Measurements from ENCODE around the gene IMPA2.
"Not testable (repeated sequence)": the region's sequence is repeated elsewhere in the genome, so short reads cannot be mapped to it uniquely, and the experiment has no call there.

The IMPA2 gene

DNA sequence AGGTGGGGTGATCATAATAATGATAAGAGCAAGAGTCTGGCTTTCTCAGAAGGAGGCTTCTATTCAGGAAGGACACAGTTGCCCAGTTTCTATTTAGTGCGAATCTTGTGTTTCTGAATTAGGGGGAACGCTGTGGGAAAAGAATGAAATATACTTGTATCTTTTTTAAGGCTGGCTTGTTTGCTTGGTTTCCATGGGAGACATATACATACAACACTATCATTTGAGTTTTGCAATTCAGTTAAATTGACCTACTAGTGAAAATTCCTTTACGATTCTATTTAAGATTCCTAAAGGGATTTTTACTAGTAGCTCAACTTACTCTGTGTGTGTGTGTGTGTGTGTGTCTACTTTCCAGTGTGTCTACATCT is 87.6 kb downstream of the IMPA2 start:
- Histone ChIP-seq H3K4me3 (ENCODE audit: low read length) (no peak overlapping the region), H3K36me3 (ENCODE audit: control insufficient read depth, insufficient read depth, low read length) (no peaks in the 10 kb centered on the region), H3K4me1 (ENCODE audit: control insufficient read depth, insufficient read depth, low read length) (no peaks in the 10 kb centered on the region), H3K27me3 (ENCODE audit: control insufficient read depth, insufficient read depth, low read length) (no peaks in the 10 kb centered on the region), H3K27ac (ENCODE audit: low read depth, low read length) (no peak overlapping the region), H3K9ac (ENCODE audit: low read length) (no peak overlapping the region)

DNA sequence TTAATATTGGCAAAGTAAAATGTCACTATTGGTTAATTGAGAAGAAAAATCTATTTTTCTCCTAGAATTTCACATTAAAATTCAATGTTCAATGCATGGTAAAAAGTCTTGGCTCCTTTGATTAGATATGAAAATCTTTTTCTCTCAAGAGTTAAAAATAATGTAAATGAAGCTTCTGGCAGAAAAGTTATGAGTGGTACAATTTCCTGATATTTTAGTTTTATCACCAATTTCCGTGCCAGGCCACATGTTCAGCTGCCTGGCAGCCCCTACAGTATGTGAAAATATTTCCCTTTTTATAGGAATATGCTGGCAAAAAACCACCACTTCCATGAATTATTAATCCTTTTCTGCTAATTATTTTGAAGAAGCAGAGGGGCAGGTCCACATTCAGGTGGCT is 89.8 kb downstream of the IMPA2 start:
- not testable (repeated sequence) for H3K4me1 ChIP-seq (ENCODE audit: control insufficient read depth, insufficient read depth, low read length)

DNA sequence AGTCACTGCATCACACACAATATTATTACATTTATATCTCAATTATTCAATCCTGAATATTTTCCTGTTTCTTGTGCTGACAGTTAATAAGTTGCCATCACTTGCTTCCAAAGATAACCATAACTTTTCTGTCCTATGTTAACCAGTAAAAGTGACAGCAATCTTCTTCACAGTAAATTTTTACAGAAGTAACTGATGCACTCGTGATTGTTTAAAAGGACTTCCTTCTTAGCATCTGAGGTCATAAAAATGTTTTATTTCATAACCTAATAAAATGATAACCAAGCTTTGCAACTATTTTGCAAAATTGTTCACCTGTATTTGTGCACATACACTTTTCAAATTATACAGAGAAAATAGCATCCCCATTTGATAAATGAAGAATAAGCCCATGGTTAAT is 91.7 kb downstream of the IMPA2 start:
- H3K27ac ChIP-seq (ENCODE audit: low read depth, low read length): no peak overlapping the region
- H3K4me3 ChIP-seq (ENCODE audit: low read length): no peak overlapping the region
- no peaks in the 10 kb centered on the region for H3K4me1 ChIP-seq (ENCODE audit: control insufficient read depth, insufficient read depth, low read length)
- H3K36me3 ChIP-seq (ENCODE audit: control insufficient read depth, insufficient read depth, low read length): no peaks in the 10 kb centered on the region
- H3K27me3 ChIP-seq (ENCODE audit: control insufficient read depth, insufficient read depth, low read length): no peaks in the 10 kb centered on the region
- H3K9ac ChIP-seq (ENCODE audit: low read length): no peak overlapping the region

More for the DNA sequence above, 89.8 kb downstream of the IMPA2 start:
- not testable (repeated sequence) for H3K27ac ChIP-seq (ENCODE audit: low read depth, low read length); H3K27me3 ChIP-seq (ENCODE audit: control insufficient read depth, insufficient read depth, low read length); H3K36me3 ChIP-seq (ENCODE audit: control insufficient read depth, insufficient read depth, low read length); H3K4me3 ChIP-seq (ENCODE audit: low read length); H3K9ac ChIP-seq (ENCODE audit: low read length)

DNA sequence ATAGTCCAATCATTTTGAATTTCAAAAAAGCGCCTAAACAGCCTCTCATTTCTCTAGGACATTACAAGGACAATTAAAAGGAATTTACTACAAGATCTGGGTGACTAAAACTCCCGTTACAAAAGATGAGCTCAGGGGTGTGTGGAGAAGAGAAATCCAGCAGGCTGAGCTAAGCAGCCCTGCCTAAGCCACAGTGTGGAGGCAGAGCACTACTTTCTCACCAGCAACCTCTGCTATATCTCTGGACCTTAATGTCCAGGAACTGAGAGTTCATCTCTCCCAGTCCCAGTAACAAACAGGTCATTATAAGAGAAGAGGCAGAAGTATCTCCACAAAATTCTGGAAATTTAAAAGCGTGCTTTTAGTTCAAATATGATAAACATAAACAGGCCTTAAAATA is 93.4 kb downstream of the IMPA2 start:
- Histone ChIP-seq H3K9ac (ENCODE audit: low read length) (no peak overlapping the region), H3K27me3 (ENCODE audit: control insufficient read depth, insufficient read depth, low read length) (no peaks in the 10 kb centered on the region)

DNA sequence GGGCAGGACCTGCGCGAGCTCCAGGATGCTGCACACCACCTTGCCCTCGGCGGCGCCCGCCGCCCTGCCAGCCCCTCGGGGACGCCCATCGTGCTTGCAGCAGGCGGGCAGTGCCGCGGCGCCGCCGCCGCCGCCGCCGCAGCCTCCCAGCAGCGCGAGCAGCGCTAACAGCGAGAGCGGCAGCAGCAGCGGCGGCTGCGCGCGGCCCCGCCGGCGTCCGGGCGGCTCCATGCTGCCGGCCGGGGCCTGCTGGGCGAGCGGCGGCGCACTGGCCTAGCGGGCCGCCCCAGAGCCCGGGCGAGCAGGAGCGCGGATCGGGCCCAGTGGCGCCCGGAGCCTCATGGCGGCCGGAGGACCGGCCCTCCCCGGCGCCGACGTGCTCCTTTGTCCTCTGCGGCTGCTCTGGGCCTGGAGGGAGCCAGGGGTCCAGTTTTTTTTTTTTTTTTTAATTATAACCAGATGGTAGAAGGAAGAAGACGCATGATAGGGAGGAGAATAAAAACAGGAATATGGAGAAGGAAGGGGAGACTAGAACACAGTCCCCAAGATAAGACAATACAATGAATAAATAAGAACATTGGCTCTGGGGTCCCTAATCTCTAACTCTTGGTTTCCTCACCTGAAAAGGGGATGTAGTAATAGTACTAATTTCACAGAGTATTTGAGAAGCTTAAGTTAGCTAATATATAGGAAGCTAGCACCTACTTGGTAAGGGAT is 95.3 kb downstream of the IMPA2 start:
- Histone ChIP-seq H3K4me1 (ENCODE audit: control insufficient read depth, insufficient read depth, low read length) (no peaks in the 10 kb centered on the region), H3K27ac (ENCODE audit: low read depth, low read length) (no peak overlapping the region), H3K9ac (ENCODE audit: low read length) (no peak overlapping the region), H3K4me3 (ENCODE audit: low read length) (no peak overlapping the region), H3K27me3 (ENCODE audit: control insufficient read depth, insufficient read depth, low read length) (no peaks in the 10 kb centered on the region), H3K36me3 (ENCODE audit: control insufficient read depth, insufficient read depth, low read length) (no peaks in the 10 kb centered on the region)

More for the DNA sequence above, 93.4 kb downstream of the IMPA2 start:
- H3K36me3 ChIP-seq (ENCODE audit: control insufficient read depth, insufficient read depth, low read length): no peaks in the 10 kb centered on the region
- no peak overlapping the region for H3K27ac ChIP-seq (ENCODE audit: low read depth, low read length)
- no peak overlapping the region for H3K4me3 ChIP-seq (ENCODE audit: low read length)
- H3K4me1 ChIP-seq (ENCODE audit: control insufficient read depth, insufficient read depth, low read length): no peaks in the 10 kb centered on the region

DNA sequence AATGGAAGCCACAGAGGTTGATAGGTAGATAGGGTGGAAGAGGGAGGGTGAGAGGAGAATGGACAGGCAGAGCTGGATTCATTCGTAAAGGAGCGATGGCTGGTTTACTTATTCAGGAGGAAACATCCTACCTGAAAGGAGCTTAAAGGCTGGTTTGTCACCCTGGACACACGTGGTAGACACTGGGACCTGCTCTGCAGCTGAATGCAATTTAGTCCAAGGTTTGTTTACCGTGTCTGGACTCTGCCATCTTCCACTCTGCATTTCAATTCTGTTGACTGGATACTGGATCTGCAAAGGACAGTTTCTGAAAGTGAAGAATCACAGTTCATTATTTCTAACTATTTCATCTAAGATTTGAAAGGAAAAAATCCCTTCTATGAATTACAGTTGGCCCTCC is 96.7 kb downstream of the IMPA2 start:
- H3K9ac ChIP-seq (ENCODE audit: low read length); H3K27me3 ChIP-seq (ENCODE audit: control insufficient read depth, insufficient read depth, low read length); H3K4me3 ChIP-seq (ENCODE audit: low read length); H3K4me1 ChIP-seq (ENCODE audit: control insufficient read depth, insufficient read depth, low read length); H3K27ac ChIP-seq (ENCODE audit: low read depth, low read length); H3K36me3 ChIP-seq (ENCODE audit: control insufficient read depth, insufficient read depth, low read length): not testable (repeated sequence)

DNA sequence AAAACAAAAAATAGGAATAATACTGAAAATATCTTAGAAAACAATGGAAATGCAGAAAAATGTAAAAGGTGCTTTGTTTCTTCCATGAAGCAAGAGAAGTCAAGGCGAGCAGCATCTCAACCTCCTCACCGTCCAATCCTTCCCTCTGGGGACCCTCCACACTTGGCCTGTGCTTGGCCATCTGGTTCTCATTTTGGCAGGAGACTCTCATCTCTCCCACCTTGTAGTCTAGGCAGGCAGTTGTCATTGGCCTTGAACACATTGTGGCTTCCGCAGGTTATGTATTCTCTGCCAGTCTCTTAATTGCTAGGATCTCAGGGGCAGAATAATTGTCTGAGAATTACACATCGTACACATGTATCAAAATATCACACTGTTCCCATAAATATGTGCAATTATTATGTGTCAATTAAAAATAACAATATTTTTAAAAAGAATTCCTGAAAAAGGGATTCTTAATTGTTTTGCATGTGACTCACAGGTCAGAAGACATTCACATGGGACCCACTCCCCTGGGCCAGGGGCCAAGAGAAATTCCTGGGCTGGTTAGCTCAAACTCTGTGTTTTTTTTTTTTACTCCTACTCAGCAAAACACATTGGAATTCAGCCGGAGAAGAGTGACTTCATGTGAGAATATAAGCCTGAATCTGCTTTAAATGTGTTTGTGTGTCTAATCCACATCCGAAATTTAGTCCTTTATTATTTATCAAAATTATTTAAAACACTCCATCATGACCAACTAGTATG is 98.4 kb downstream of the IMPA2 start:
- no peaks in the 10 kb centered on the region for H3K4me1 ChIP-seq (ENCODE audit: control insufficient read depth, insufficient read depth, low read length)
- no peak overlapping the region for H3K9ac ChIP-seq (ENCODE audit: low read length)
- H3K27me3 ChIP-seq (ENCODE audit: control insufficient read depth, insufficient read depth, low read length): no peaks in the 10 kb centered on the region
- no peaks in the 10 kb centered on the region for H3K36me3 ChIP-seq (ENCODE audit: control insufficient read depth, insufficient read depth, low read length)
- no peak overlapping the region for H3K4me3 ChIP-seq (ENCODE audit: low read length)
- no peak overlapping the region for H3K27ac ChIP-seq (ENCODE audit: low read depth, low read length)
